ENCODE data around the gene FBXL7.

The FBXL7 gene

DNA sequence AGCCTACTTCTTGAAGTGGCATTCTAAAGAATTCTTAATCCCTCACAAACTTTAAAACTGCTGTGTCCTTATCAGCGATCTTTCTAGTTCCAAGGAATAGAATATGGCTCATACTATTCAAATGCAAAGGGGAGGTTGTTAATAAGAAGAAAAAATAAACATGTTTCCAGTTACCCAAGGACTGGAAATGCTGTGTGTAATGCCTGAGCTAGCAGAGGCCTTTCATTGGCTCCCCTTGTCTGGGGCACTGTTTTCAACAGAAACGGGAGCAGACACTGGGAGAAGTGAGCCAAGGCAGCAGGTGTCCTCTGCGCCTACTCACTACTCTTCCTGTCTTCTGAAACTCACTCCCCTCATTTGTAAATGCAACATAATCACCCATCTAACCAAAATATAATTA lies 426.6 kb downstream of the FBXL7 start:
- Histone ChIP-seq H3K79me2 (ENCODE audit: control insufficient read depth, insufficient read depth, low read length, poor library complexity) (no peaks in the 10 kb centered on the region), H4K8ac (ENCODE audit: low read depth, low read length) (no peak overlapping the region), H2AFZ (ENCODE audit: insufficient read depth, low read length, poor library complexity) (no peak overlapping the region), H3K23ac (ENCODE audit: low read length) (no peak overlapping the region), H4K12ac (ENCODE audit: low read depth, low read length) (no peak overlapping the region), H3K27me3 (ENCODE audit: insufficient read depth, low read length) (no peaks in the 10 kb centered on the region), H3K4me1 (ENCODE audit: control insufficient read depth in 1 of 2, insufficient read depth in 2 of 2, low read length in 2 of 2) (no peaks in the 10 kb centered on the region), H2BK12ac (ENCODE audit: low read length) (no peak overlapping the region), H3K4me2 (ENCODE audit: low read length) (no peak overlapping the region), H3K4me3 (ENCODE audit: low read depth, low read length) (no peak overlapping the region), H2BK5ac (ENCODE audit: low read depth, low read length, poor library complexity) (no peak overlapping the region), H4K91ac (ENCODE audit: low read depth, low read length) (no peak overlapping the region), H2BK120ac (ENCODE audit: insufficient read depth, low read length, poor library complexity) (no peak overlapping the region), H3K27ac (ENCODE audit: low read depth, low read length) (no peak overlapping the region), H3K14ac (ENCODE audit: low read length) (no peak overlapping the region), H3K79me1 (ENCODE audit: low read length) (no peaks in the 10 kb centered on the region), H3K4ac (ENCODE audit: low read depth, low read length) (no peak overlapping the region), H2AK5ac (ENCODE audit: low read length) (no peak overlapping the region), H3K36me3 (ENCODE audit: control insufficient read depth in 1 of 2, insufficient read depth in 2 of 2, low read length in 2 of 2) (peaks cover 0 to 4% of the 10 kb centered on the region in 2 experiments), H3K18ac (ENCODE audit: low read length) (no peak overlapping the region), H3K9ac (ENCODE audit: low read length) (no peak overlapping the region), H3K9me3 (ENCODE audit: insufficient read depth, low read depth, low read length) (no peaks in the 10 kb centered on the region)
- WGBS (ENCODE audit: extremely low coverage, insufficient coverage, insufficient read length): no CpG with 5 or more reads among the region's 3 CpGs
- no peak for DNase-seq

GRCh38 chr5:15927710-15928380 lies 427.9 kb downstream of the FBXL7 start:
- no peak overlapping the region for H2BK5ac ChIP-seq (ENCODE audit: low read depth, low read length, poor library complexity)
- no peaks in the 10 kb centered on the region for H3K79me2 ChIP-seq (ENCODE audit: control insufficient read depth, insufficient read depth, low read length, poor library complexity)
- H3K23ac ChIP-seq (ENCODE audit: low read length): no peak overlapping the region
- no peak overlapping the region for H3K4me2 ChIP-seq (ENCODE audit: low read length)
- H3K14ac ChIP-seq (ENCODE audit: low read length): no peak overlapping the region
- H2AK5ac ChIP-seq (ENCODE audit: low read length): no peak overlapping the region
- H3K9ac ChIP-seq (ENCODE audit: low read length): no peak overlapping the region
- no peaks in the 10 kb centered on the region for H3K4me1 ChIP-seq (ENCODE audit: control insufficient read depth in 1 of 2, insufficient read depth in 2 of 2, low read length in 2 of 2)
- H4K8ac ChIP-seq (ENCODE audit: low read depth, low read length): no peak overlapping the region
- no peak overlapping the region for H3K18ac ChIP-seq (ENCODE audit: low read length)
- DNase-seq: no peak
- no peak overlapping the region for H4K12ac ChIP-seq (ENCODE audit: low read depth, low read length)
- peaks cover 0 to 4% of the 10 kb centered on the region in 2 experiments for H3K36me3 ChIP-seq (ENCODE audit: control insufficient read depth in 1 of 2, insufficient read depth in 2 of 2, low read length in 2 of 2)
- no peak overlapping the region for H3K4me3 ChIP-seq (ENCODE audit: low read depth, low read length)
- no peak overlapping the region for H4K91ac ChIP-seq (ENCODE audit: low read depth, low read length)
- H3K27ac ChIP-seq (ENCODE audit: low read depth, low read length): no peak overlapping the region
- no peak overlapping the region for H2BK12ac ChIP-seq (ENCODE audit: low read length)
- no peaks in the 10 kb centered on the region for H3K9me3 ChIP-seq (ENCODE audit: insufficient read depth, low read depth, low read length)
- H3K27me3 ChIP-seq (ENCODE audit: insufficient read depth, low read length): no peaks in the 10 kb centered on the region
- no peak overlapping the region for H3K4ac ChIP-seq (ENCODE audit: low read depth, low read length)
- no CpG with 5 or more reads among the region's 38 CpGs for WGBS (ENCODE audit: extremely low coverage, insufficient coverage, insufficient read length)
- no peaks in the 10 kb centered on the region for H3K79me1 ChIP-seq (ENCODE audit: low read length)
- H2AFZ ChIP-seq (ENCODE audit: insufficient read depth, low read length, poor library complexity): no peak overlapping the region
- no peak overlapping the region for H2BK120ac ChIP-seq (ENCODE audit: insufficient read depth, low read length, poor library complexity)

DNA sequence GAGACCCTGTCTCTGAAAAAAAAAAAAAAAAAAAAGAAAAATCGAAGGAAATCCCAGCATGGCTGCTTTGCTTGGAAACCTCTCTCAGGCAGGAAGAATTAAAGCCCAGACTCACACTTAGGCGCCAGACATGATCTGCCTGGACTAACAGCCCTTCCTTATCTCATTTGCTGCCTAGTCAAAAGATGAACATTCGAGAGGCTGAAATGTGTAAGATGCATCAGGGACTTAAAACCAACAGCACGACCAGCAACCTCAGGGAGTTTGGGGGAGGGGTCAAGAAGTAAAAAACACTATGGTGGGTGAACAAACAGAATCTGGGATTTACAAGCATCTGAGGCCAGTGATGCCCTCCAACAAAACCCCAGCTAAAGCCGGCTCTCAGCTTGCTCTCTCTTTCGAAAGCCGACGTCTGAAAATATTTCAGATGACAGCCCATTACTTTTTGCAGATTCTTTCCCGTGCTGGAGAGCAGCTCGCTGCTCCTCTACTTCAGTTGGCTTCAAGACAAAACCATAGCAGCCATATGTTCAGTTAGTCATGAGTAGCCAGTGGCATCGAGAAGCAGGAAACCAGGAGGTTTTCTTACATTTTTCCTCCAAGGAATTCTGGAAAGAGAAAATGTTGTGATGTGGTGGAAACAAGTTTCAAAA lies 429.8 kb downstream of the FBXL7 start:
- Histone ChIP-seq H2AK5ac (ENCODE audit: low read length) (no peak overlapping the region), H4K91ac (ENCODE audit: low read depth, low read length) (no peak overlapping the region)
- no CpG with 5 or more reads among the region's 11 CpGs for WGBS (ENCODE audit: extremely low coverage, insufficient coverage, insufficient read length)

GRCh38 chr5:15932066-15932465 lies 432.1 kb downstream of the FBXL7 start:
- WGBS (ENCODE audit: extremely low coverage, insufficient coverage, insufficient read length): no CpG with 5 or more reads among the region's 5 CpGs
- Histone ChIP-seq H3K27ac (ENCODE audit: low read depth, low read length) (no peak overlapping the region), H2BK5ac (ENCODE audit: low read depth, low read length, poor library complexity) (no peak overlapping the region), H2AK5ac (ENCODE audit: low read length) (no peak overlapping the region), H3K23ac (ENCODE audit: low read length) (no peak overlapping the region), H3K79me2 (ENCODE audit: control insufficient read depth, insufficient read depth, low read length, poor library complexity) (no peaks in the 10 kb centered on the region), H3K18ac (ENCODE audit: low read length) (no peak overlapping the region), H3K4me1 (ENCODE audit: control insufficient read depth in 1 of 2, insufficient read depth in 2 of 2, low read length in 2 of 2) (no peaks in the 10 kb centered on the region), H3K4me2 (ENCODE audit: low read length) (no peak overlapping the region), H2BK120ac (ENCODE audit: insufficient read depth, low read length, poor library complexity) (no peak overlapping the region), H2AFZ (ENCODE audit: insufficient read depth, low read length, poor library complexity) (no peak overlapping the region), H3K4me3 (ENCODE audit: low read depth, low read length) (no peak overlapping the region), H3K79me1 (ENCODE audit: low read length) (no peaks in the 10 kb centered on the region), H3K14ac (ENCODE audit: low read length) (no peak overlapping the region), H3K9ac (ENCODE audit: low read length) (no peak overlapping the region), H2BK12ac (ENCODE audit: low read length) (no peak overlapping the region), H4K12ac (ENCODE audit: low read depth, low read length) (no peak overlapping the region), H3K27me3 (ENCODE audit: insufficient read depth, low read length) (no peaks in the 10 kb centered on the region), H3K9me3 (ENCODE audit: insufficient read depth, low read depth, low read length) (peaks cover 3% of the 10 kb centered on the region), H3K4ac (ENCODE audit: low read depth, low read length) (no peak overlapping the region), H4K91ac (ENCODE audit: low read depth, low read length) (no peak overlapping the region), H4K8ac (ENCODE audit: low read depth, low read length) (no peak overlapping the region), H3K36me3 (ENCODE audit: control insufficient read depth in 1 of 2, insufficient read depth in 2 of 2, low read length in 2 of 2) (peaks cover 4 to 12% of the 10 kb centered on the region in 2 experiments)
- DNase-seq: no peak

More for the DNA sequence above, 429.8 kb downstream of the FBXL7 start:
- Histone ChIP-seq H3K4ac (ENCODE audit: low read depth, low read length) (no peak overlapping the region), H3K9ac (ENCODE audit: low read length) (no peak overlapping the region), H3K4me3 (ENCODE audit: low read depth, low read length) (no peak overlapping the region), H3K18ac (ENCODE audit: low read length) (no peak overlapping the region), H3K23ac (ENCODE audit: low read length) (no peak overlapping the region), H2BK12ac (ENCODE audit: low read length) (no peak overlapping the region), H3K14ac (ENCODE audit: low read length) (no peak overlapping the region), H3K27me3 (ENCODE audit: insufficient read depth, low read length) (no peaks in the 10 kb centered on the region), H4K8ac (ENCODE audit: low read depth, low read length) (no peak overlapping the region), H3K4me1 (ENCODE audit: control insufficient read depth in 1 of 2, insufficient read depth in 2 of 2, low read length in 2 of 2) (no peaks in the 10 kb centered on the region), H3K36me3 (ENCODE audit: control insufficient read depth in 1 of 2, insufficient read depth in 2 of 2, low read length in 2 of 2) (peaks cover 0 to 4% of the 10 kb centered on the region in 2 experiments), H3K27ac (ENCODE audit: low read depth, low read length) (no peak overlapping the region), H3K79me1 (ENCODE audit: low read length) (no peaks in the 10 kb centered on the region), H3K79me2 (ENCODE audit: control insufficient read depth, insufficient read depth, low read length, poor library complexity) (no peaks in the 10 kb centered on the region), H2BK120ac (ENCODE audit: insufficient read depth, low read length, poor library complexity) (no peak overlapping the region), H3K4me2 (ENCODE audit: low read length) (no peak overlapping the region), H2BK5ac (ENCODE audit: low read depth, low read length, poor library complexity) (no peak overlapping the region), H2AFZ (ENCODE audit: insufficient read depth, low read length, poor library complexity) (no peak overlapping the region), H3K9me3 (ENCODE audit: insufficient read depth, low read depth, low read length) (no peaks in the 10 kb centered on the region), H4K12ac (ENCODE audit: low read depth, low read length) (no peak overlapping the region)
- DNase-seq: no peak
